HG03060 (cell line): ENCODE results near the gene USO1.
A peak's percentile ranks its signal among the peaks of the same experiment; 100 is the strongest.
"Not testable (repeated sequence)": the region's sequence is repeated elsewhere in the genome, so short reads cannot be mapped to it uniquely, and the experiment has no call there.

Experiments
- ATAC-seq: cut with Tn5 transposase; IDR thresholded peaks from one replicate; pipeline ENCODE4 v1.9.1; 2021; ENCODE audit warnings: low read depth, moderate number of reproducible peaks; ENCODE audit not compliant: unreplicated experiment

The USO1 gene, protein sequence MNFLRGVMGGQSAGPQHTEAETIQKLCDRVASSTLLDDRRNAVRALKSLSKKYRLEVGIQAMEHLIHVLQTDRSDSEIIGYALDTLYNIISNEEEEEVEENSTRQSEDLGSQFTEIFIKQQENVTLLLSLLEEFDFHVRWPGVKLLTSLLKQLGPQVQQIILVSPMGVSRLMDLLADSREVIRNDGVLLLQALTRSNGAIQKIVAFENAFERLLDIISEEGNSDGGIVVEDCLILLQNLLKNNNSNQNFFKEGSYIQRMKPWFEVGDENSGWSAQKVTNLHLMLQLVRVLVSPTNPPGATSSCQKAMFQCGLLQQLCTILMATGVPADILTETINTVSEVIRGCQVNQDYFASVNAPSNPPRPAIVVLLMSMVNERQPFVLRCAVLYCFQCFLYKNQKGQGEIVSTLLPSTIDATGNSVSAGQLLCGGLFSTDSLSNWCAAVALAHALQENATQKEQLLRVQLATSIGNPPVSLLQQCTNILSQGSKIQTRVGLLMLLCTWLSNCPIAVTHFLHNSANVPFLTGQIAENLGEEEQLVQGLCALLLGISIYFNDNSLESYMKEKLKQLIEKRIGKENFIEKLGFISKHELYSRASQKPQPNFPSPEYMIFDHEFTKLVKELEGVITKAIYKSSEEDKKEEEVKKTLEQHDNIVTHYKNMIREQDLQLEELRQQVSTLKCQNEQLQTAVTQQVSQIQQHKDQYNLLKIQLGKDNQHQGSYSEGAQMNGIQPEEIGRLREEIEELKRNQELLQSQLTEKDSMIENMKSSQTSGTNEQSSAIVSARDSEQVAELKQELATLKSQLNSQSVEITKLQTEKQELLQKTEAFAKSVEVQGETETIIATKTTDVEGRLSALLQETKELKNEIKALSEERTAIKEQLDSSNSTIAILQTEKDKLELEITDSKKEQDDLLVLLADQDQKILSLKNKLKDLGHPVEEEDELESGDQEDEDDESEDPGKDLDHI

DNA sequence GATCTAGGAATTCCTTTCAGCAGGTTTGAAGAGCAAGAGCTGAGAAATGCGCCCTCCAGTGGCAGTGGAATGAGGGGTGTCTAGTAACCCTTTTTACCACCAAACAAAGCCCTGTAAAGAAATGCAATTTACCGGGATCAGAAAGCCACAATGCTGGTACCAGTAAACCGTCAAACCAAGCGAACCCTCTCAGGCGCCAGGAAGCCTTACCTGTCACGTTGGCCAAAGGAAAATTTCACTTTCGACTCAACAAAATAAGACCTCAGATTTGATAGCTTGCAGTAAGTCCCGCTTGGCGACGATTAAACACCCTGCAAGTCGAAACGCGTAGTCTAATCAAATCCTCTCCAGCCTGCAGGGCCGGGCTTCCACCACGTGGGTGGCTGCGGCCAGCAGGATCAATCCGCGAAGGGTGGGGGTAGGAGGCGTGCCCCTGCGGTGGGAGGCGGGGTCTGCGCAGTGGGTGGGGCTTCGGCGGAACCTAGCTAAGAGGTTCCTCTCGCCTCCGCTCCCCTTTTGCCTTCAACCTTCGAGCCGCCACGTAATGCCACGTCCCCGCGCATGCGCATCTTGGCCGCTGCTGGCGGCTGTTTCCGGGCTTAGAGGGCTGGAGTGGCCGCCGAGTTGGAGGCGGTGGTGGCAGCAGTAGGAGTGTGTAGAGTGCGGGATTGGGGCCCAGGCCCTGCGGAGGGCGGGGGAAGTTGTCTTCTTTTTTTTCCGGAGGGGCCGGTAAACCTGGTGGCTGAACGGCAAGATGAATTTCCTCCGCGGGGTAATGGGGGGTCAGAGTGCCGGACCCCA, at the start of gene USO1:
Gene USO1, plus strand, starts transcription at position 512 of the 801 bp plus-strand sequence. Its CDS starts 243 bp downstream, at position 755.
- peak; percentile 79 for ATAC-seq

- no peak for ATAC-seq
Observed at GRCh38 chr4:75675004-75675531, 49.3 kb upstream of the USO1 start.

DNA sequence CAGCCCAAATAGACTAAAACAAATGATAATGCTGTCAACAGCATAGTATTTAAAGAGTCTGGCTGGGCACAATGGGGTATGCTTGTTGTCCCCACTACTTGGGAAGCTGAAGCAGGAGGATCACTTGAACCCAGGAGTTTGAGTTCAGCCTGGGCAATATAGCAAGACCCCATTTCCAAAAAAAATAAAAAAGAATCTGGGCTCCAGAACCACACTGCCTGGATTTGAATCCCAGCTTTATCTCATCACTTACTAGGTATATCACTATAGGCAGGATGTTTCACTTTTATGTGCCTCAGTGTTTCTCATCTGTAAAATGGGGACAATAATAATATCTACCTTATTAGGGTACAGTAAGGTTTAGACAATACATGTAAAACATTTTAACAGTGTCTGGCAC, 45.9 kb upstream of the USO1 start:
- ATAC-seq, result no peak

DNA sequence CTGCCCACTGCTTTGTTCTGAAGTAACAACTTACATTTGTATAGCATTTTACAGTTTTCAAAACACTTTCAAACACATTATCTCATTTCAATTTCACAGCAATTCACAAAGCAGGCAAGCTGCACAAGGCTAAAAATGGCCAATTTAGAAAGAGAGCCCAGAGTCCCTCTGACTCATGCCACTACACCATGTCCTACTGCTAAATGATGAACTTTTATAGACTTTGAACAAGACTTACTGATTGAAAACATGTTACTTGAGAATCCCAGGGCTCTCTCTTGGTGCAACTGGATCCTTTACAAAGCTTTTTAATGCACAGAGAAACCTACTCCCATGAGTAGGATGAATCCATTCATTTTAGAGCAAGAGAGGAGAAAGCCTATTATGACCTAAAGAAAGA, 45.4 kb upstream of the USO1 start:
- ATAC-seq, result no peak

DNA sequence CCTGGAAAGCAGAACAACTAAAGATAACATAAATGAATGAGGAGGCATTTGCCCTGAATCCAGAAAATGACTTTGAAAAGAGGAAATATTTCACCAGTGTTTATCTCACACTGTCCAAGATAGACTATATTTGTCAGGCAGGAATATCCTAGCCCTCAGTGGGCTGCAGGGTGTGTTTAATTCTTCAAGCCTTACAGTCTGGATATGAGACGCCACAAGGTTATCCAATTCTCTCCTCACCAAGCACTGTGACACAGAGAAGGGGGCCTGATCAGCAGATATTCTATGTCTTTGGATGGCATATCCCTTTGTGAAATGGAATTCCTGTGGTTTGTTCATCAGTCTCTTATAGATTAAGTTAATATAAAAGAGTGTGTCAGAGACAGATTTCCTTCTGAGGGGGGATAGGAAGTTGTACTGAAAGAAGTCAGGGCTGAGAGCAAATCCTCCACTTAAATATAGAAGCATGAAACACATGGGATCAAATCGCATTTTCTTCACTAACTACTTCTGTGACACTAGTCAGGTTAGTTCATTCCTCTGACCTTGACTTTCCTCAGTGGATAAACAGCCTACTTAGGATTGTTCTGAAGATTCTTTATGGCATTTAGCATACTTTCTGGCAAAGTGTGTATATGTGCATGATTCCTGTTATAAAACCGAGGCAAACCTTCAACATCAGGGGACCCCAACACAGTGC, 44.4 kb upstream of the USO1 start:
- ATAC-seq, result no peak

GRCh38 chr4:75683482-75684155, 40.8 kb upstream of the USO1 start:
- ATAC-seq, result no peak

DNA sequence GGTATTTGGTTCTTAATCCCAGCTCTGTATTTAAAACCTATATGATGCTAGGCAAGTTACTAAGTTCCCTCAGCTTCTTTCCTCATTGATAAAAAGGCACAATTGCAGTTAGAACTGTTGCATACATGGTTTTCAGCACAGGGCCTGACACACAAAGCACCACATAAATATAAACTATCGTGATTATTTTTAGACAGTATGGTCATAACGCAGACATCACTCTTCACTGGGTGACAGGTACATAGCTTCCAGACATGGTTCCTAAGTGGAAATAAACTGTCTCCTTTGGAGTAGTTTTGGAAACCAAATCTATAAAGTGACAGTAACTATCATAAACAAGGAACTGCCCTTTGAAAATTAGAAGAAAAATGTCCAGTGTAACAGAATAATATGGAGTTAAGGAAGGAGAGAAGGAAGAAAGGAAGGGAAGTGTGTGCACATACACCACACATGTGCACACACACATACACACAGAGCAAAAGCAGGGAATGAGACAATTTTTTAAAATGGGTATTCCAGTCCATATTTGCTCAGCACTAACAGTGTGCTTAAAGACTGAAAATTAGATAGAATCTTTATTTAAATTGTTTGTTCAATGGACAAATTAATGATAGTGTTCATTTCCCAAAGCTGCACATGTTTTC, 38.7 kb upstream of the USO1 start:
- no peak for ATAC-seq

DNA sequence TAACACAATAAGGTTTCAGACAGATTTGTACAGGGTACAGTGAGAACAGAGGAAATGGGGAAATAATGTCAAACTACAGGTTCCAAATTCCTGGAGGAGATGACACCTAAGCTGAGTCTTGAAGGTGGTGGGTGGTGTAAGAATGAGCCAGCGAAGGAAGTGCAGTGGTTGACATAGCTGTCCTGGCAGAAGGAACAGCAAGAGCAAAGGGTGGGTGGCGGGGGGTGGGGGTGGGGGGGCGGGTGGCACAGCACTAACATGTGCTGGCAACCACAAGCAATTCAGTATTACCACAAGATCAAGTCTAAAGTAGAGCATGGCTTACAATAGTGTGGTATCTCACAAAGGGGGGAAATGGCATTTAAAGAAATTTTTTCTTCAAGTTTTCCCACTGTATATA, 38.0 kb upstream of the USO1 start:
- ATAC-seq, result no peak

DNA sequence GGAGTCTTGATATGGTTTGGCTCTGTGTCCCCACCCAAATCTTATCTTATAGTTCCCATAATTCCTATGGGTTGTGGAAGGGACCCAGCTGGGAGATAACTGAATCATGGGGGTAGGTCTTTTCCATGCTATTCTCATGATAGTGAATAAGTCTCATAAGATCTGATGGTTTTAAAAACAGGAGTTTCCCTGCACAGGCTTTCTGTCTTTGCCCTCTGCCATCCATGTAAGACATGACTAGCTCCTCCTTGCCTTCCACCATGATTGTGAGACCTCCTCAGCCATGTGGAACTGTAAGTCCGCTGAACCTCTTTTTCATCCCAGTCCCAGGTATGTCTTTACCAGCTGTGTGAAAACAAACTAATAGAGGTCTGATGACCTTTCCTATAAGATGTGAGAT, 37.3 kb upstream of the USO1 start:
- not testable (repeated sequence) for ATAC-seq

DNA sequence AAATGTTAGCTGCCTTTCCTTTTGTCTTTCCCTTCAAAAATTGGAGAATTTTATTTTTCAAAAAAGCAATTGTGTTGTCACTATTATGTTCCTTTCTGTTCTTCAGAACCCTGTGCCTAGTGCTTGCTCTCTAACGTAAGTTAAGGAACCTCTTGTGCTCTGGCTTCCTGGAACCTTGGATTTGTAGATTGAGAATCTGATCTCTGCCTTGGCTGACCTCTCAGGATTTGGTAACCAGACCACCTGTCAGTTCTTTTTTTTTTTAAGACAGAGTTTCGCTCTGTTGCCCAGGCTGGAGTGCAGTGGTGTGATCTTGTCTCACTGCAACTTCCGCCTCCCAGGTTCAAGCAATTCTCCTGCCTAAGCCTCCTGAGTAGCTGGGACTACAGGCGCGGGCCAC, 32.3 kb upstream of the USO1 start:
- not testable (repeated sequence) for ATAC-seq

DNA sequence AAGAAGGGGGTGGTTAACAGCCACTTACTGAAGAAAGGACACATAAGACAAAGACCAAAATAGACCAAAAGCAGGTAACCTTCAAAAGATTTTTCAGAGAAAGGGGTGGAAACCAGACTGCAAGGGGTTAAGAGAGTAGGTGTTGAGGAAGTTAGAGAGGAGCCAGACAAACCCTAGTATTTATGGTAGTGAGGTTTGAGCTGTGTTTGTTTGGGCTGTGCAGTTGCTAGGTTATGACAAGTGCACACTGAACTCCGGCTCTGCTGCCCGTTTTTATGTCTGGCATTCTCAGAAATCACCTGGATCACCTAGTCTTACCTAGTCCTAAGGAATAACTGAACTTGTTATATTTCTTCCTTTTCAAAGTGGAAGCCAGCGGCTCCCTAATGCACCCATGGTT, 28.3 kb upstream of the USO1 start:
- ATAC-seq, result no peak

GRCh38 chr4:75696581-75696980, 27.8 kb upstream of the USO1 start:
- no peak for ATAC-seq

DNA sequence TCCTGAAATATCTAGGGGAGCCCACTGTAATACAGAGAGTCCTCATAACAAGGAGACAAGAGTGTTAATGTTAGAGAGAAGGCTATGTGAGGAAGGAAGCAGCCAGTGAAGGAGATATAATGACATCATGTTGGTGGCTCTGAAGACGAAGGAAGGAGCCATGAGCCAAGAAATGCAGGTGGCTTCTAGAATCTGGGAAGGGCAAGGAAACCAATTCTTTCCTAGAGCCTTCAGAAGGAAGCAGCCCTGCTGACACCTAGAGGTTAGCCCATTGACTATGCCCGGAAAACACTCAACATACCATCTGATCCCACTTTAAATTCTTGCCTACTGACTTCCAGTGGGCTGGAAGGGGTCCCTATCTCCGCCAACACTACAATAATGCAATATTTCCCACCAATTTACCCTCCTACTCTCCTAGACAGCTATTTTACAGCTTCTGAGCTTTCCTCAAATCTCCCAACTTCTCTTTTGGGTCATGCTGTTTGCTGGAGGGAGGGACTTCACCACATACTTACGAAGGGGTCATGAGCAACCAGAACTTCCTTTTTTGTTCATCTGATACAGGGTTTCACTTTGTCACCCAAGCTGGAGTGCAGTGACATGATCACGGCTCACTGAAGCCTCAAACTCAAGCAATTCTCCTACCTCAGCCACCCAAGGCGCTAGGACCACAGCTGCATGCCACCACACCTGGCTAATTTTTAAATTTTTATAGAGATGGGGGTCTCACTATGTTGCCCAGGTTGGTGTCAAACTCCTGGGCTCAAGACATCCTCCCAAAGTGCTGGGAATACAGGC, 26.0 kb upstream of the USO1 start:
- peak; percentile 87 for ATAC-seq

DNA sequence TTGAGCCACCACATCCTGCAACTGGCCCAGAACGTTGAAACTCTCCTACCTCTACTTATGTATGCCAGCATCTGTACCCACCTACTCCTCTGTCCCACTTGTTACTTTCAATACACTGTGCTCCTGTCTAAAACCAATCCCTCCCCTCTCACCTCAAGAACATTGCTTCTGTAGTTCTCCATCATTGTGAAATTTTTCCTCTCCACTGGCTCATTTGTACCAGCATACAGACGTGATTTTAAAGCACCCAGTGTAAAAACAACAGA, 25.5 kb upstream of the USO1 start:
- peak; percentile 7 for ATAC-seq

GRCh38 chr4:75699299-75699698, 25.1 kb upstream of the USO1 start:
- peak; percentile 17 for ATAC-seq

DNA sequence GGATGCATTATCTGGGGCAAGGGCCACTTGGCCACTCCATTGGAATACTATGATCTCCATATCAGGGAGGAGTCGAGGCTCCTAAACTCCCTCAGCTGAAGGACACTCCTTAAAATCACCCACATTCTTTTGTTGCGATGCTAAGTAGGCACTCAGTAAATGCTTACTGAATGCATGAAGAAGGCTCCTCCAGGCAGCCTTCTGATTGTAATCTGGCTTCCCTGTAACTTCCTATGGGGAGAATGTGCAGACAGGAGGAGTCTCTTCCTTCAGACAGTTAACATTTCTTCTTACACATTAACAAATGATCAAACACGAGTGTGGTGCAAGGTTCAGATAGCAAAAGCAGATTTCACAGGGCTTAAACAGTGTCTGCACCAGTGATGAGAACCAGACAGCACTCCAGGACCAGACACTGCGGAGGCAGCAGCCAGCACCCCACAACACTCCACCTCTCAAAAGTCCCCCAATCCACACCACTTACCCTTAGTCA, 21.4 kb upstream of the USO1 start:
- ATAC-seq, result no peak

GRCh38 chr4:75705198-75705977, 19.0 kb upstream of the USO1 start:
- no peak for ATAC-seq
